Measurements from ENCODE around the gene GPLD1.

DNA sequence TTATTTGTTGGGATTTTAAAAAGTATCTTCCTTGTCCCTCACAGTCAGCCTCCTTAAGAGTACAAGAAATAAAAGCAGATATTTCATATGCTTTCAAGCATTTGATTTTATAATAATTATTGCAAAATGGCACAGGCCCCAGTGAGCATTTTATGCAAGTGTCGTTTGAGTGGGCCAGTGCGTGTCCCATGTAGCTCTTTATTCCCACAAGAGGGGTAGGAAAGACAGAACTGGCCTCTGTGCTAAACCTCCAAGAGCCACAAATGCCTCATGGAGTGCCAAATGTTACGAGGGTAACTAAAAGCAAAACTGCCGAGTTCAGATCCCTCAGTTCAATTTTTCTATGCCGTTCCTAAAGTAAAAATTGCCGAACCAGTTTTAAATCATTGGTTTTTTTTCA is 12.7 kb downstream of the GPLD1 start:
- TF ChIP-seq, protein P1, sequence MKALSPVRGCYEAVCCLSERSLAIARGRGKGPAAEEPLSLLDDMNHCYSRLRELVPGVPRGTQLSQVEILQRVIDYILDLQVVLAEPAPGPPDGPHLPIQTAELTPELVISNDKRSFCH (CRISPR knock-in tag; IDR thresholded peaks at IDR 0.05), result no peak
- TF ChIP-seq, protein P1 (tag; IDR thresholded peaks at IDR 0.05), result no peak
- TF ChIP-seq EZH2 (IDR thresholded peaks at IDR 0.05; ENCODE audit: borderline replicate concordance, low read depth, low read length) (no peak), KAT2B (IDR thresholded peaks at IDR 0.05; ENCODE audit: low read depth, low read length) (no peak), NR3C1 (CRISPR knock-in tag; IDR thresholded peaks at IDR 0.05) (no peak), POLR2A (conservative IDR thresholded peaks at IDR 0.05) (no peak), PHF20 (IDR thresholded peaks at IDR 0.05; ENCODE audit: partially characterized antibody) (no peak), TAF1 (IDR thresholded peaks at IDR 0.05; ENCODE audit: control insufficient read depth, extremely low read depth, insufficient read depth, low read length, severe bottlenecking) (no peak), POLR2AphosphoS5 (IDR thresholded peaks at IDR 0.05; ENCODE audit: control insufficient read depth, insufficient read depth, low read depth, low read length) (no peak)
- TF ChIP-seq, protein P2, sequence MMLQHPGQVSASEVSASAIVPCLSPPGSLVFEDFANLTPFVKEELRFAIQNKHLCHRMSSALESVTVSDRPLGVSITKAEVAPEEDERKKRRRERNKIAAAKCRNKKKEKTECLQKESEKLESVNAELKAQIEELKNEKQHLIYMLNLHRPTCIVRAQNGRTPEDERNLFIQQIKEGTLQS (IDR thresholded peaks at IDR 0.05), result no peak
- TF ChIP-seq, protein P2 (CRISPR knock-in tag; conservative IDR thresholded peaks at IDR 0.05), result no peak
- TF ChIP-seq, protein P3, sequence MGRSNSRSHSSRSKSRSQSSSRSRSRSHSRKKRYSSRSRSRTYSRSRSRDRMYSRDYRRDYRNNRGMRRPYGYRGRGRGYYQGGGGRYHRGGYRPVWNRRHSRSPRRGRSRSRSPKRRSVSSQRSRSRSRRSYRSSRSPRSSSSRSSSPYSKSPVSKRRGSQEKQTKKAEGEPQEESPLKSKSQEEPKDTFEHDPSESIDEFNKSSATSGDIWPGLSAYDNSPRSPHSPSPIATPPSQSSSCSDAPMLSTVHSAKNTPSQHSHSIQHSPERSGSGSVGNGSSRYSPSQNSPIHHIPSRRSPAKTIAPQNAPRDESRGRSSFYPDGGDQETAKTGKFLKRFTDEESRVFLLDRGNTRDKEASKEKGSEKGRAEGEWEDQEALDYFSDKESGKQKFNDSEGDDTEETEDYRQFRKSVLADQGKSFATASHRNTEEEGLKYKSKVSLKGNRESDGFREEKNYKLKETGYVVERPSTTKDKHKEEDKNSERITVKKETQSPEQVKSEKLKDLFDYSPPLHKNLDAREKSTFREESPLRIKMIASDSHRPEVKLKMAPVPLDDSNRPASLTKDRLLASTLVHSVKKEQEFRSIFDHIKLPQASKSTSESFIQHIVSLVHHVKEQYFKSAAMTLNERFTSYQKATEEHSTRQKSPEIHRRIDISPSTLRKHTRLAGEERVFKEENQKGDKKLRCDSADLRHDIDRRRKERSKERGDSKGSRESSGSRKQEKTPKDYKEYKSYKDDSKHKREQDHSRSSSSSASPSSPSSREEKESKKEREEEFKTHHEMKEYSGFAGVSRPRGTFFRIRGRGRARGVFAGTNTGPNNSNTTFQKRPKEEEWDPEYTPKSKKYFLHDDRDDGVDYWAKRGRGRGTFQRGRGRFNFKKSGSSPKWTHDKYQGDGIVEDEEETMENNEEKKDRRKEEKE (IDR thresholded peaks at IDR 0.05; ENCODE audit: borderline replicate concordance in 1 of 2, control insufficient read depth in 1 of 2, low read depth in 2 of 2, low read length in 1 of 2), result no peak
- TF ChIP-seq, protein P4, sequence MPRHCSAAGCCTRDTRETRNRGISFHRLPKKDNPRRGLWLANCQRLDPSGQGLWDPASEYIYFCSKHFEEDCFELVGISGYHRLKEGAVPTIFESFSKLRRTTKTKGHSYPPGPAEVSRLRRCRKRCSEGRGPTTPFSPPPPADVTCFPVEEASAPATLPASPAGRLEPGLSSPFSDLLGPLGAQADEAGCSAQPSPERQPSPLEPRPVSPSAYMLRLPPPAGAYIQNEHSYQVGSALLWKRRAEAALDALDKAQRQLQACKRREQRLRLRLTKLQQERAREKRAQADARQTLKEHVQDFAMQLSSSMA (CRISPR knock-in tag; IDR thresholded peaks at IDR 0.05), result no peak
